Measurements from ENCODE around the gene FGD3. TPM values are rescaled to one million over a fixed set of nuclear protein-coding genes. Genes with fewer than 3 reads are reported as not detected.
A peak's percentile ranks its signal among the peaks of the same experiment; 100 is the strongest.

Gene FGD3
- total and polyA plus RNA-seq, 10 donors: 30.7 to 99.1 (median 68.7) TPM

GRCh38 chr9:93025736-93026135, 78.4 kb downstream of the FGD3 start:
- intact Hi-C loops (cut with DNase I; ENCODE audit: low total_unique reads): no loop called here
- peaks cover 0 to 82% (median 55%) of the 10 kb centered on the region in 6 donors for H3K36me3 ChIP-seq
- H3K4me1 ChIP-seq: peaks cover 9 to 78% (median 50%) of the 10 kb centered on the region in 6 donors
- no peak for DNase-seq
- H3K27ac ChIP-seq: peak overlapping the region in 6 of 8 donors; percentile 36 to 91 (median 74)
- H3K27me3 ChIP-seq (replicated peaks in 1 of 7): no peaks in the 10 kb centered on the region
- TF ChIP-seq POLR2AphosphoS5 (IDR thresholded peaks at IDR 0.05) (peak in 1 of 3 donors; percentile 35), POLR2A (IDR thresholded peaks at IDR 0.05) (no peak)
- TF ChIP-seq, protein P1, sequence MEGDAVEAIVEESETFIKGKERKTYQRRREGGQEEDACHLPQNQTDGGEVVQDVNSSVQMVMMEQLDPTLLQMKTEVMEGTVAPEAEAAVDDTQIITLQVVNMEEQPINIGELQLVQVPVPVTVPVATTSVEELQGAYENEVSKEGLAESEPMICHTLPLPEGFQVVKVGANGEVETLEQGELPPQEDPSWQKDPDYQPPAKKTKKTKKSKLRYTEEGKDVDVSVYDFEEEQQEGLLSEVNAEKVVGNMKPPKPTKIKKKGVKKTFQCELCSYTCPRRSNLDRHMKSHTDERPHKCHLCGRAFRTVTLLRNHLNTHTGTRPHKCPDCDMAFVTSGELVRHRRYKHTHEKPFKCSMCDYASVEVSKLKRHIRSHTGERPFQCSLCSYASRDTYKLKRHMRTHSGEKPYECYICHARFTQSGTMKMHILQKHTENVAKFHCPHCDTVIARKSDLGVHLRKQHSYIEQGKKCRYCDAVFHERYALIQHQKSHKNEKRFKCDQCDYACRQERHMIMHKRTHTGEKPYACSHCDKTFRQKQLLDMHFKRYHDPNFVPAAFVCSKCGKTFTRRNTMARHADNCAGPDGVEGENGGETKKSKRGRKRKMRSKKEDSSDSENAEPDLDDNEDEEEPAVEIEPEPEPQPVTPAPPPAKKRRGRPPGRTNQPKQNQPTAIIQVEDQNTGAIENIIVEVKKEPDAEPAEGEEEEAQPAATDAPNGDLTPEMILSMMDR (IDR thresholded peaks at IDR 0.05 in 8 of 11, conservative IDR thresholded peaks at IDR 0.05 in 3 of 11): no peak
- H3K9me3 ChIP-seq: no peaks in the 10 kb centered on the region
- no peak overlapping the region for H3K4me3 ChIP-seq
- WGBS, 5 donors: 59 to 87% (median 73%) methylated on average over 3 to 8 of the region's 8 CpGs

GRCh38 chr9:93026640-93027039, 79.3 kb downstream of the FGD3 start:
- 90 to 98% (median 94%) methylated on average over 6 to 7 of the region's 7 CpGs for WGBS, 5 donors
- peak overlapping the region in 6 of 8 donors; percentile 39 to 91 (median 82) for H3K27ac ChIP-seq
- DNase-seq: no peak
- H3K36me3 ChIP-seq: peaks cover 0 to 82% (median 48%) of the 10 kb centered on the region in 6 donors
- no peak overlapping the region for H3K4me3 ChIP-seq
- intact Hi-C loops (cut with DNase I; ENCODE audit: low total_unique reads): no loop called here
- TF ChIP-seq POLR2AphosphoS5 (IDR thresholded peaks at IDR 0.05): peak in 1 of 3 donors; percentile 60
- TF ChIP-seq, protein P1 (IDR thresholded peaks at IDR 0.05 in 8 of 11, conservative IDR thresholded peaks at IDR 0.05 in 3 of 11): no peak
- no peaks in the 10 kb centered on the region for H3K9me3 ChIP-seq
- peaks cover 9 to 82% (median 52%) of the 10 kb centered on the region in 6 donors for H3K4me1 ChIP-seq
- no peaks in the 10 kb centered on the region for H3K27me3 ChIP-seq (replicated peaks in 1 of 7)

- Histone ChIP-seq H3K9me3 (no peaks in the 10 kb centered on the region), H3K27ac (peak overlapping the region in 5 of 8 donors; percentile 76 to 91 (median 82)), H3K27me3 (replicated peaks in 1 of 7) (no peaks in the 10 kb centered on the region), H3K4me1 (peaks cover 9 to 93% (median 63%) of the 10 kb centered on the region in 6 donors), H3K36me3 (peaks cover 0 to 82% (median 41%) of the 10 kb centered on the region in 6 donors), H3K4me3 (no peak overlapping the region)
- intact Hi-C loops (cut with DNase I; ENCODE audit: low total_unique reads): no loop called here
- TF ChIP-seq POLR2A (IDR thresholded peaks at IDR 0.05): no peak
- TF ChIP-seq, protein P1 (IDR thresholded peaks at IDR 0.05 in 8 of 11, conservative IDR thresholded peaks at IDR 0.05 in 3 of 11): no peak
- TF ChIP-seq POLR2AphosphoS5 (IDR thresholded peaks at IDR 0.05): no peak
- 92 to 95% (median 94%) methylated on average over 10 of the region's 10 CpGs for WGBS, 5 donors
- no peak for DNase-seq
Measured at GRCh38 chr9:93027750-93028149, 80.4 kb downstream of the FGD3 start.

DNA sequence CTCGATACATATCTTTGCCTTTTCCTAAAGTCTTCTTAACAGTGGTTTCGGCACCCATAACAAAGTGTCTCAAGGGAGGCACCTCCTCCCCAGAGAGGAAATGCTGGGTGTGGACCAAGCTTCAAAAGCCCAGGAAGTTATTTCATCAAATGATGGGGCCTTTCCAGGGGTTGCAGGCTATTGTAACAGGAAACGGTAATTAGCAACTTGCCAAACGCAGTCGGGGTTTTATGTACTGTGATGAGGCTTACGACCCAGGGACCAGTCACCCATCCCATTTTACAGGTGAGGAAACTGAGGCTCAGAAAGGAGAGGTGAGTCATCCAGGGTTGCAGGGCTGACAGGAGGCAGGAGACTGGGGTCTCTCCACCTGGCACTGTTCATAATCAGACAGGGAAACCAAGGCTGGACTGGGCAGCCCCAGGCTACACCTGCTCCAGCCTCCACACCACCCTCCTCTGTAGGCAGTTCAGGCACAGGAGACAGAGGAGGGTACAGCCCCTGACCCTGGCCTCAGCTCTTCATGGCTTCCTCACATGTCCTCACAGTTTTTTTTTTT, 81.2 kb downstream of the FGD3 start:
- no peaks in the 10 kb centered on the region for H3K9me3 ChIP-seq
- H3K4me1 ChIP-seq: peaks cover 9 to 98% (median 68%) of the 10 kb centered on the region in 6 donors
- H3K27me3 ChIP-seq (replicated peaks in 1 of 7): no peaks in the 10 kb centered on the region
- H3K4me3 ChIP-seq: peak overlapping the region in 1 of 8 donors; percentile 54
- TF ChIP-seq POLR2A (IDR thresholded peaks at IDR 0.05) (no peak), POLR2AphosphoS5 (IDR thresholded peaks at IDR 0.05) (peak; percentile 6 to 85 (median 14))
- TF ChIP-seq, protein P1 (IDR thresholded peaks at IDR 0.05 in 8 of 11, conservative IDR thresholded peaks at IDR 0.05 in 3 of 11): peak in 1 of 11 experiments; percentile 16
- peak overlapping the region in 7 of 8 donors; percentile 65 to 91 (median 81) for H3K27ac ChIP-seq
- DNase-seq: no peak
- peaks cover 0 to 82% (median 36%) of the 10 kb centered on the region in 6 donors for H3K36me3 ChIP-seq
- intact Hi-C loops (cut with DNase I; ENCODE audit: low total_unique reads): no loop called here
- 2 to 5% (median 4%) methylated on average over 6 of the region's 6 CpGs for WGBS, 5 donors

All from spleen (tissue), 11 donors.